ENCODE data around the gene S100A4. TPM values are rescaled to one million over a fixed set of nuclear protein-coding genes. Genes with fewer than 3 reads are reported as not detected.

The S100A4 gene
- total and polyA plus RNA-seq, 4 donors, result 44.0 to 2,351 (median 762) TPM

DNA sequence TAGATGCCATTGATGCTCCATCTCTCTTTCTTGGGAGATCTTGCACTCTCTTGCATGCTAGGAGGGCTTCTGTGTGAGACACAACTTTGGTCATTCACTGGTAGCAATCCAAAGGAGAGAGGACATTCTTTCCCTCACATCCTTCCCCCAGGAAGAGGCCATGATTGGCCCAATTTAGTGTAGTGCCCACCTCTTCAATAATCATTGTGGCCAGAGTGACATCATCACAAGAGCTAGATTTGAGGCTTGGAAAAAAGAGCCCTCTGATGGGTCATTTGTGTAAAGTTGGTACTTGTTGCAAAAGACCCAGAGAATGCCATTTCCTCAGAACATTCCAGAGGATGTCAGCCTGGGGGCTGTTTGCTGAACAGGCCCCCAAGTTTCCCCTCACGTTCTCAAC lies 40.0 kb downstream of the S100A4 start:
- TF ChIP-seq CTCF (IDR thresholded peaks at IDR 0.05; ENCODE audit: control extremely low read depth, extremely low read depth), result no peak
- no peaks in the 10 kb centered on the region for H3K27me3 ChIP-seq (ENCODE audit: control insufficient read depth in 3 of 3, insufficient read depth in 3 of 3, low read length in 2 of 3)
- H3K4me1 ChIP-seq (ENCODE audit: control insufficient read depth in 5 of 5, insufficient read depth in 5 of 5, low read length in 5 of 5), result peaks cover 0 to 25% (median 8%) of the 10 kb centered on the region in 5 donors
- no peaks in the 10 kb centered on the region for H3K36me3 ChIP-seq (ENCODE audit: control insufficient read depth in 4 of 4, insufficient read depth in 4 of 4, low read length in 4 of 4)
- no peak overlapping the region for H3K4me3 ChIP-seq
- H3K9me3 ChIP-seq (ENCODE audit: control insufficient read depth in 4 of 4, insufficient read depth in 3 of 4, low read length in 3 of 4), result no peaks in the 10 kb centered on the region
- ATAC-seq (ENCODE audit: insufficient read depth, low FRiP score) (no peak), DNase-seq (no peak)
- no peak overlapping the region for H3K27ac ChIP-seq (ENCODE audit: low read depth in 1 of 2, low read length in 1 of 2)
- H3K9ac ChIP-seq (ENCODE audit: insufficient read depth in 1 of 2, low read length in 2 of 2), result no peak overlapping the region
- 80 to 84% methylated on average over 1 of the region's 1 CpG for WGBS, 2 donors

GRCh38 chr1:153503766-153504165 lies 41.8 kb downstream of the S100A4 start:
- H3K9me3 ChIP-seq (ENCODE audit: control insufficient read depth in 4 of 4, insufficient read depth in 3 of 4, low read length in 3 of 4), result no peaks in the 10 kb centered on the region
- 84 to 87% methylated on average over 3 of the region's 3 CpGs for WGBS, 2 donors
- DNase-seq, result no peak
- no peak overlapping the region for H3K4me3 ChIP-seq
- no peak overlapping the region for H3K27ac ChIP-seq (ENCODE audit: low read depth in 1 of 2, low read length in 1 of 2)
- TF ChIP-seq CTCF (IDR thresholded peaks at IDR 0.05; ENCODE audit: control extremely low read depth, extremely low read depth), result no peak
- H3K36me3 ChIP-seq (ENCODE audit: control insufficient read depth in 4 of 4, insufficient read depth in 4 of 4, low read length in 4 of 4), result no peaks in the 10 kb centered on the region
- no peak for ATAC-seq (ENCODE audit: insufficient read depth, low FRiP score)
- no peaks in the 10 kb centered on the region for H3K27me3 ChIP-seq (ENCODE audit: control insufficient read depth in 3 of 3, insufficient read depth in 3 of 3, low read length in 2 of 3)
- no peak overlapping the region for H3K9ac ChIP-seq (ENCODE audit: insufficient read depth in 1 of 2, low read length in 2 of 2)
- H3K4me1 ChIP-seq (ENCODE audit: control insufficient read depth in 5 of 5, insufficient read depth in 5 of 5, low read length in 5 of 5), result peaks cover 0 to 34% (median 12%) of the 10 kb centered on the region in 5 donors

DNA sequence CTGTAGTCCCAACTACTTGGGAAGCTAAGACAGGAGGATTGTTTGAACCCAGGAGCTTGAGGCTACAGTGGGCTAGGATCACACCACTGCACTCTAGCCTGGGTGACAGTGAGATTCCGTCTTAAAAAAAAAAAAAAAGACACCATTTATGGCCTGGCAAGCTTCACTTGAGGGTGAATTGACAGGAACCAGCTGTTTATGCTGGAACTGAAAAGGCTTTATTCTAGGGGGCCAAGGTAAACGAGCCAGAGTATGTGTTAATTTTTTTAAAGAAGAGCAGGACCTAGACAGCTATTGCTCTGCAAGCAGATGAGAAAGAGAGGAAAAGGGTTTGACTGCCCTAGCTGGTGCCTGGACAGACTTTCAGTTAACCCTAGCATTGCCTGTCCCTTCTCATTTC lies 46.9 kb downstream of the S100A4 start:
- ATAC-seq (ENCODE audit: insufficient read depth, low FRiP score) (no peak), DNase-seq (peak; percentile 51 to 89 (median 82))
- Histone ChIP-seq H3K27ac (ENCODE audit: low read depth in 1 of 2, low read length in 1 of 2) (no peak overlapping the region), H3K4me1 (ENCODE audit: control insufficient read depth in 5 of 5, insufficient read depth in 5 of 5, low read length in 5 of 5) (peaks cover 0 to 27% (median 4%) of the 10 kb centered on the region in 5 donors), H3K9me3 (ENCODE audit: control insufficient read depth in 4 of 4, insufficient read depth in 3 of 4, low read length in 3 of 4) (no peaks in the 10 kb centered on the region), H3K27me3 (ENCODE audit: control insufficient read depth in 3 of 3, insufficient read depth in 3 of 3, low read length in 2 of 3) (no peaks in the 10 kb centered on the region), H3K36me3 (ENCODE audit: control insufficient read depth in 4 of 4, insufficient read depth in 4 of 4, low read length in 4 of 4) (no peaks in the 10 kb centered on the region), H3K4me3 (no peak overlapping the region), H3K9ac (ENCODE audit: insufficient read depth in 1 of 2, low read length in 2 of 2) (no peak overlapping the region)
- WGBS, 2 donors, result 5 to 13% methylated on average over 2 of the region's 2 CpGs
- no peak for TF ChIP-seq CTCF (IDR thresholded peaks at IDR 0.05; ENCODE audit: control extremely low read depth, extremely low read depth)

DNA sequence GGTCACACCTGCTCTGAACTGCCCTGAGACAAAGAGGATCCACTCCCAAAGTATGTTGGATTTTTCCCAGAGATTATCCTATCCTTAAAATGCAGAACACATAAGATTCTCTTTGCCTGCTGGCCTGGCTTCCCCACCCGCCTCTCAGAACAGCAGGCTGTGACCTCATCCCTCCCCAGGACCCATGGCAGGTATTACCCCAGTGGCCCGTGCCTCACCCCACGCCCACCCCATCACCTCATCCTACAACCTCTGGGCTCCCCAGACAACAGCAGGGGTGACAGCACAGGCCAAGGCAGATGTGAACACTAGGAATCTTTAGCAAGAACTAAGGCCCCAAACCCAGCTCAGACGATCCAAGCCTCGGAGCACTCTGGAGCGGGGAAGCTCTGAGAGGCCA lies 50.1 kb downstream of the S100A4 start:
- H3K9me3 ChIP-seq (ENCODE audit: control insufficient read depth in 4 of 4, insufficient read depth in 3 of 4, low read length in 3 of 4), result no peaks in the 10 kb centered on the region
- DNase-seq, result no peak
- no peak overlapping the region for H3K4me3 ChIP-seq
- 73 to 75% methylated on average over 6 of the region's 6 CpGs for WGBS, 2 donors
- H3K36me3 ChIP-seq (ENCODE audit: control insufficient read depth in 4 of 4, insufficient read depth in 4 of 4, low read length in 4 of 4), result no peaks in the 10 kb centered on the region
- no peak for ATAC-seq (ENCODE audit: insufficient read depth, low FRiP score)
- H3K27ac ChIP-seq (ENCODE audit: low read depth in 1 of 2, low read length in 1 of 2), result no peak overlapping the region
- no peak for TF ChIP-seq CTCF (IDR thresholded peaks at IDR 0.05; ENCODE audit: control extremely low read depth, extremely low read depth)
- no peak overlapping the region for H3K9ac ChIP-seq (ENCODE audit: insufficient read depth in 1 of 2, low read length in 2 of 2)
- peaks cover 0 to 29% (median 7%) of the 10 kb centered on the region in 5 donors for H3K4me1 ChIP-seq (ENCODE audit: control insufficient read depth in 5 of 5, insufficient read depth in 5 of 5, low read length in 5 of 5)
- H3K27me3 ChIP-seq (ENCODE audit: control insufficient read depth in 3 of 3, insufficient read depth in 3 of 3, low read length in 2 of 3), result no peaks in the 10 kb centered on the region

Data from lung (tissue), 12 donors.